Epithelial cell of esophagus (primary cell): Measurements from ENCODE around the gene TMEM176B.

Source experiments
- DNase-seq: peaks from one replicate; pipeline ENCODE4 v3.0.0; 2010; ENCODE audit warnings: low read depth
- H3K4me3 ChIP-seq: 2 replicates; pipeline ENCODE4 v1.5.1; 2011; ENCODE audit warnings: mild to moderate bottlenecking, low read length, control low read depth
- CTCF ChIP-seq: IDR thresholded peaks from 2 replicates; pipeline ENCODE4 v1.5.1; 2011; ENCODE audit warnings: low read depth, mild to moderate bottlenecking, low read length, control low read depth, inconsistent platforms; ENCODE audit not compliant: insufficient read depth; ENCODE audit errors: missing control alignments

Gene TMEM176B

GRCh38 chr7:150799156-150799555 is 1.0 kb downstream of the TMEM176B start:
- no peak for DNase-seq
- no peak overlapping the region for H3K4me3 ChIP-seq
- TF ChIP-seq CTCF, result no peak

- DNase-seq, result no peak
- no peak for TF ChIP-seq CTCF
- no peak overlapping the region for H3K4me3 ChIP-seq
These were observed 2.5 kb downstream of the TMEM176B start for GRCh38 chr7:150797661-150798060.

- TF ChIP-seq CTCF, result no peak
- DNase-seq, result no peak
- no peak overlapping the region for H3K4me3 ChIP-seq
These were observed 6.5 kb downstream of the TMEM176B start for GRCh38 chr7:150793569-150794238.

- no peak for TF ChIP-seq CTCF
- no peak overlapping the region for H3K4me3 ChIP-seq
- no peak for DNase-seq
These were observed 8.3 kb downstream of the TMEM176B start for GRCh38 chr7:150791746-150792452.

GRCh38 chr7:150791304-150791703 is 8.9 kb downstream of the TMEM176B start:
- DNase-seq, result no peak
- no peak overlapping the region for H3K4me3 ChIP-seq
- TF ChIP-seq CTCF, result no peak

GRCh38 chr7:150790416-150791075 is 9.6 kb downstream of the TMEM176B start:
- no peak for DNase-seq
- H3K4me3 ChIP-seq, result no peak overlapping the region
- no peak for TF ChIP-seq CTCF
